ENCODE data around the gene TRPM7.

GRCh38 chr15:50594311-50594710 lies 92.3 kb downstream of the TRPM7 start:
- TF ChIP-seq CTCF (IDR thresholded peaks at IDR 0.05) (no peak), POLR2A (IDR thresholded peaks at IDR 0.05) (no peak)
